DMS79 treated with DMSO at 0.1 percent for 48 hours (cell line): ENCODE data around the gene LCLAT1.
A peak's percentile ranks its signal among the peaks of the same experiment; 100 is the strongest.

ENCODE experiments used
- DNase-seq: peaks from one replicate; lab custom pipeline; 2025; lab: John Stamatoyannopoulos, UW

LCLAT1 gene

DNA sequence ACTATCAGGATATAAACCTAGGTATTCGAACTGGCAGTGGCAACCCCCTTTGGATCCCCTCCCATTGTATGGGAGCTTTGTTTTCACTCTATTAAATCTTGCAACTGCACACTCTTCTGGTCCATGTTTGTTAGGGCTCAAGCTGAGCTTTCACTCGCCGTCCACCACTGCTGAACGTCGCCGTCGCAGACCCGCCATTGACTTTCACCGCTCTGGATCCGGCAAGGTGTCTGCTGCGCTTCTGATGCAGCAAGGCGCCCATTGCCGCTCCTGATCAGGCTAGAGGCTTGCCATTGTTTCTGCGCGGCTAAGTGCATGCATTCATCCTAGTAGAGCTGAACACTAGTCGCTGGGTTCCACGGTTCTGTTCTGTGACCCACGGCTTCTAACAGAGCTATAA is 69.1 kb downstream of the LCLAT1 start:
- no peak for DNase-seq

GRCh38 chr2:30519796-30520195 is 72.8 kb downstream of the LCLAT1 start:
- no peak for DNase-seq

DNA sequence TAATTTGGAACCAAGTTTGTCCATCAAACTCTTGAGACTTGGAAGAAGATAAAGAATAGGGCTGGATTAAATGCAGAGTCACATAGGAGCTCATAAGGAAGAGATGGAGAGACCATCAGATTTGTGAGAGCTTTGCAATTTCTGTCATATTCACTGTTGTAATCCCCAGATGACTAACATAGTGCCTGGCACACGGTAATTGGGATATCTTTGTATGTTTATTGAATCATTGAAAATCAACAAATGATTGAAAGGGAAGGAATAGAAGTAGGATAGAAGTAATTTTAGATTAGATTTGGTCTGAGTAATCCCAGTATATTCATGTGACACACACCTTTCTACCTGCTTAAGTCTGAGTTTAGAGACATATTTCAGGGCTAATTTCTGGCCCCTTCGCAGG is 75.4 kb downstream of the LCLAT1 start:
- DNase-seq = no peak

GRCh38 chr2:30527411-30527810 is 80.4 kb downstream of the LCLAT1 start:
- DNase-seq = no peak

DNA sequence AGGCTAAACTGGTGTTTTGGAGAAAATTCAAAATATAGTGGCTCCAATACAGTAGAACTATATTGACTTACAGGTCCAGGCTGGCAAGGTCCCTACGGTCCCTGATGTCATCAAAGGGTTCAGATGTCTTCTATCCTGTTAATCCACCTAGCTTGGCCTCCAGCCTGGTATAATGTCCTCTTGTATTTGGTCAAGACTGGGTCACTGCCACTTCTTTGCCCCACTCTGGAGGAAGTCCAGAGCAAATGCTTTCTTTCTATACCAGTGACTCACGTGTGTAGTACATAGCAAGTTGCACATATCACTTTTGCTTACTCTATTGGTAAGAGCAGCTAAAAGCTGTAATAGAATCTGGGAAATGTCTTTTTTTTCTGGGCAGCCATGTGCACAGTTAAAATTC is 80.8 kb downstream of the LCLAT1 start:
- DNase-seq = no peak

GRCh38 chr2:30530346-30530745 is 83.3 kb downstream of the LCLAT1 start:
- DNase-seq = no peak

DNA sequence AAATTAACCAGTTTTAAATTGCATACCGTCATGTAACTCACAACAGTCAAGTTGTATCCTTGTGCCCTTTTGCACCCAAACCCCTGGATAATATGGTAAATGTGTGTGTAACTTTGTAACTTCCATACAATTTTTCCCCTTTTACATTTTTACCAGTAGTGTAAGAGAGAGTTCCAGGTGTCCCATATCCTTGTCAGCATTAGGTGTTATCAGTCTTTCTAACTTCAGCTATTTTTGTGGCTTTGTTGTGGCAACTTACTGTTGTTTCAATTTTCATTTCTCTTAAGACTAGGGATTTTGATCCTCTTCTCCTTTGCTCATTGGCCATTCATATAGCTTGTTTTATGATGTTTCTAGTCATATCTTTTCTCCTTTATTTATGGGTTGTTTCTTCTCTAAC is 94.6 kb downstream of the LCLAT1 start:
- DNase-seq = no peak

DNA sequence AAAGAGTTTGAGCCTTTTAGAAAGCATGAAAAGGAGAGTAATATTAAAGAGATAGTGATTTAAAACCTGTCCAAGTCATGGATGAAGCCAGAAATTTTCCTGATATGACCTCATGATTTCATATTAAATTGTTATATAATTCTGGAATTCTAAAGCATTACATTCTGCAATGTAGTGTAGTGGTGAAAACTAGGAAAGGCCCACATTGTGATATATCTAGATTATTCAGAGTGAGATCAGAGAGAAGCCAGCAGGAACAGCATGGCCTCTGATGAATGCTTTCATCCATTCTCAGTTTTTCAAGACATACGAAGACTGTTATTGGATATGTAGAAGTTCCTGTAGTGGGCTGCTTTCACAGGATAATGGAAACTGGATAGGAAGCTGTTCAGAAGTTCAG is 98.8 kb downstream of the LCLAT1 start:
- DNase-seq = peak; percentile 97

DNA sequence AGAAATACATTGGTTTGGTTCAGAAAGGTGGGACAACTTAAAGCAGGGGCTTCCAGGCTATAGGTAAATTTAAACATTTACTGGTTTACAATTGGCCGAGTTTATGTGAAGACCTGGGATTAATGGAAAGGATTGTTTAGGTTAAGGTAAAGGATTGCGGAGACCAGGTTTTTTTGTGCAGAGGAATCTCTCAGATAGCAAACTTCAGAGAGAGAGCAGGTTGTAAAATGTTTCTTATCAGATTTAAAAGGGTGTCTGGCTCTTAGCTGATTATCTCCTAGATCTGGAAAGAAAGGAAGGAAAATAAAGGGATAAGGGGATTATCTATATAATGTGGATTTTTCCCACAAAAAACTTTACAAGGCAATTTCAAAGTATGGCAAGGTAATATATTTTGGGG is 101.3 kb downstream of the LCLAT1 start:
- DNase-seq = no peak

- no peak for DNase-seq
These were observed 102.0 kb downstream of the LCLAT1 start for GRCh38 chr2:30549096-30549495.

DNA sequence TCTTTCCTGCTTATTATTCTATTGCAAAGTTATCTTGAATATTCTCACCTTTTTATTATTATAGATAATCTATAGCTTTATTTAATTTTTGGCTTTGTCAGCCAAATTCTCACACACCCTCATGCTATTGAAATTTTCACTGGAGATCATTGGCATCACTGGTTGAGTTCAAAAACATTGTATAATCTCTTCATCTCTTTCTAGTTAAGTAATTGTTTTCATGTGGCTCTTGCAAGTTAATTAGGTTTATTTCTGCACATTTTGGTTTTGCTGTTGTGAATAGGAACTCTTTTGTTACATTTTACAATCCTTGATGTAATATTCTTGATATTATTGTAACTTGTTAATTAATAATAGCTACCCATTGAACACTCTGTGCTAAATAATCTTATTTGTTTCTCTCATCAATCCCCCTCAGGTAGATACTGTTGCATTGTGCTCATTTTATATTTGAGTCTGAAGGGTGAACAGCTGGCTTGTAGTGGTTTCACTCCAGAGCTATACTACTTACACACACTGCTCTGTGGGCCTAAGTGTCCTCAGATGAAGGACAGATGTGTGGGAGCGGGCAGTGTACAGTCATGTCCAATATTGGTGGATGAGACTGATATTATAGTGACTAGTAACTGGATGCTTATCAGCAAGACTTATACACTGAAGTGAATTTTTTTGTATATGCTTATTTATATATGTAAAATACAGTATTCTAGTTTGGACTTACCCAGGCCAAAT is 112.7 kb downstream of the LCLAT1 start:
- DNase-seq = no peak

DNA sequence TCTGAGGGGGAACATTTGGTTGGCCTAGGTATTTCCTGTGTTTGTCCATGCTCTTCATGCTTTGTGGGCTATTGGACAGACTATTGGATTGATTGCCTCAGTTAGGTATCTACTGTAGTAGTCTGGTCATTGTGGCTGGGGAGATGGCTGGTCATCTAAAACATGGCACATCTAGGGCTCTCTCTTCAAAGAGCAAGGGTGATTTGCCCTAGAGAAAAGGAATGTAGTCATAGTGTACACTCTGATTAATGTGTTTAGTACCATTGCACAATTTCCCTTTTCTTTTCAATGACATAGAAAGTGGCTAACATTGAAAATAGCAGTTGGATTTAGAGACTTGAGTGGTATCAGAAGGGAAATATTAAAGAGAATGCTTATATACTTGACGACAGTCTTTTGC is 114.3 kb downstream of the LCLAT1 start:
- DNase-seq = no peak

DNA sequence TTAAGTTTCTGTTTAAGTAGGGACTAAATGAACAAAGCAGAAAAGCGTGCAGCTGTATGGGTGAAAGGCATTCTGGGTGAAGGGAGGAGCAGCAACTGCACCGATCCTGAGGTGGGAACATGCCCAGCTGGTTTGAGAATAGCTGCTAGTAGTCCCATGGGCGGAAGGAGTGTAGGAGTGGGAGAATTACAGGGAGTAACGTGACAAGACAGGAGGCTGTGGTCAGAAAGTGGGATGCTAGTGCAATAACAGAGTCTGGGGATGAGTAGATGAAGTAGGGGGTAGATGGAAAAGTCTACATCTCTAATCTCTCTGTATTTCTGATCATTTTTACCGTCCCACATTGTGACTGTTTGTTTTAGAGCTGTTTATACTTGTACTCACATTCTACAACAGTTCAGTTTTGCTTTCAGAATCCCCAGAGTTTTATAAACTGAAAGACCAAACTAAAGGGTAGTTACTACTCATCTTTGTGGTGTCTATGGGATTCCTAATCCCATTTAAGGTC is 118.9 kb downstream of the LCLAT1 start:
- DNase-seq = no peak

DNA sequence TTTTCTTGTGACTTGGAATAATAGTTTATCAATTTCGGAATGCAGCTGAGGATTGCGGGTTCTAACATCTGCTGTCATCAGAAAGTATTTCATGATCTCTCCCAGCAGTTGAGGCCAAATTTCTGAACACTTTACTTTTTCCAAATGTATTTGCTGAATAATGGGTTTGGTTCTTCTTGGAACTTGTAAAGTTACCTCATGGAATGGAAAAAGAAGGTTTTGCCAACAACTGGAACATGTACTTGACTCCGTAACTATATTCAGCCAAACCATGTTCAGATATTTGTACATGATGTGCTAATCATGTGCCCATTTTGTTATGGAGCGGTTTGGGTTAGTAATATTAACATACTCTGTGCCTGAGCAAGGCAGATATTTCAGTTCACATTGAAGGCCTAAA is 119.6 kb downstream of the LCLAT1 start:
- no peak for DNase-seq

DNA sequence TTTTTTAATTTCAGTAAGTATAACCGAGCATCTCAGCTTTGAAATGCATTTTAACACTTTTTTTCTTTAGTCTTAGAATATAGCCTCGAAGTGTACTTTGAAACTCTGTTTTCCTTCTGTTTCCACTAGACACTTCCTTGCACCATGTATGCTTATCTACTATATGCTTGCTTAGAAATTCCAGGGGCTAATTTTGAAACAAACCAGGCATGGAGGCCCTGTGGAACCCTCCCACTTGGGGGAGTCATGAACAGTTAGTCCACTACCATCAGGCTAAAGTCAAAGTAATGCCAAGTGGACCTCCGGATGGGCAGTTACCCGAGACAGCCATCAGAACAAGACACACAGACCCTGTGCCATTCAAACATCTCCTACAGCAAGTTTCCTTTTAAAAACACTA is 120.3 kb downstream of the LCLAT1 start:
- no peak for DNase-seq

GRCh38 chr2:30569946-30570345 is 122.9 kb downstream of the LCLAT1 start:
- no peak for DNase-seq

DNA sequence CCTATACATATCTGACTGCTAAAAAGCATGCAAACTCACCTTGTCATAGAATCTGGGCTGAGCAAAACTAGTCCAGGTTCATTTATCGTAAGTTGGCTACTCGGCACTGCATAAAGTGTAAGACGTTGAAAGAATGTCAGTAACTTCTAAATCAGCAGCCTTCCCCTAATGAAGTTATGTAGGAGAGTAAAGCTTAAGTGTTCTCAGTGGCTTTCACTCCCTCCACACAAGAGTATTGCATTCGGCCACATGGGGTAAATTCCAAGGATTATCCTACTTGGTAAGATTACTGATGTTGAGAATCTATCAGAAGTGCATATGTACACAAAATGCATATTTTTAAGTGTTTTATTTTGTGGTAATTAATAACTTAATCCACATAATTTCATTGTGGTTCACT is 130.1 kb downstream of the LCLAT1 start:
- no peak for DNase-seq

DNA sequence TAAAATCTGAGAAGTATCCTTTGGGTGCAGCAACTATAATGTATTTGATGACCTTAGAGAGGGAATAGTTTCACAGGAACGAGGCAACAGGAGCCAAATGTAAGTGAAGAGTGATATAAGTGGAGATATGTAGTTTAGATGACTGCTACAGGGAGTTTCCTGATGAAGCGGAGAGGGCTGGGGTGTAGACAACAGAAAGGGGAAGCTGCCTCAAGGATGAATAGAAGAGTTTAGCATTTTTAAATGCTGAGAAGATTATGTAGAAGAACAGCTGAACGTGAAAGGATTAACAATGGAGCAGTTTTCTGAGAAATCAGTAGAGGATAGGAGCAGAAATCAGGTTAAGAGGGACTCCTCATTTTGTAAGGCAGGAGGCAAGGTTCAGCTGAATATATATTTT is 133.3 kb downstream of the LCLAT1 start:
- no peak for DNase-seq

DNA sequence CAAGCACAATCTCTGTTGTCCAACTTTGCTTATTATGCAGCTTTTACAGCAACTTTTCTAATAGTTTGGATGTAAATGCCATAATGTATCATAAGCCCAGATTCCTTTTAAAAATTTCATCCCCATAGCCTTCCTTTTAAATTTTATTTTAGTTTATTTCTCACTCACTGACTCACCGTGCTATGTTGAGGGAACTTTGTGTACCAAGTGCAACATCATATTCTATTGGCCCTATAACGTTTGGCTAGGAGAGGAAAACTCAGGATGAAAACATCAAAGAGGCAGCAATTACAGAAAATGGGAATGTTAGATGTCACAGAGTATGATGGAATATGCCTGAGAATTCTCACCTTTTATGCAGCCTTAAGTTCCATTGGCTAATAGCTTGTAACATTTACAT is 135.5 kb downstream of the LCLAT1 start:
- no peak for DNase-seq

DNA sequence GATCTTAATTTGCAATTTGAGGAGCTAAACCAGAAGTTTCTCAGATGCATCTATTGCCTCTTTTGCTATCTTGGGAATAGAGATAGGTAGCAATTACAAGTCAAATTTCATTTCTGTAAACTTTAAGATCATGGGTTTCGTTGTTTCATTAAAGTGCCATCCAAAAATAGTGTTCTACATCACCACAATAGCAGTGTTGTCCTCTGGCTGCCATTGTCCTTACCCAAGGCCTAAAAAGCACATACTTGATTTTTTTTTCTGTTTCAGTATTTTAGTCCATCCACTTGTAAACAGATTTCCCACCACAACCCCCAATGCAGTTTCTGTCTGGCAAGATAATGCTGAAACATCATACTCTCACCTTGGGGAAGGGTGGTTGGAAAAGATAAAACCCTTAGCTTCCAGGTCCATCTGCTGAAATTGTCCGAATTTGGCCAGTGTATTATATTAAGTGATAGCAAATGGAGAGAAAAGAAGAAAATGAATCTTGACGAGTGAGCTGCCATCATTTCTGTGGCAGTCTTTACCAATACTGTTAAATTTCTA is 136.2 kb downstream of the LCLAT1 start:
- DNase-seq = no peak

DNA sequence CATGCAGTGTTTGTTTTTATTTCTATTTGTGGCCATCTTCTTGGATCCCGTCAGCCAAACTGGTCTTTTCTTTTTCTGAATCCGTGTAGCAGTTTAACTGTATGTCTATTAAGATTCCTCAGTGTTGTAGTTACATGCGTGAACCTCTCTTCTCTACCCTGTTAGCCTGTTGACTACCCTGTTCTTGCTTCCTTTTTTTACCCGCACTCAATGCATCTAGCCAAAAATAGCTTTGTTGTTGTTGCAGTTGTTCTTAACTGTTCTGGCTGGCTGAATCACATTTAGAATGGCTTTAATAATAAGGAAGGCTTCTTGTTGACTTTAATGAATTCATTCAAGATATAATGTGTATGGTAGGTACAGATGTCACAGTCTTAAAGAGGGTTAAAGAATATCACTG is 137.1 kb downstream of the LCLAT1 start:
- no peak for DNase-seq

DNA sequence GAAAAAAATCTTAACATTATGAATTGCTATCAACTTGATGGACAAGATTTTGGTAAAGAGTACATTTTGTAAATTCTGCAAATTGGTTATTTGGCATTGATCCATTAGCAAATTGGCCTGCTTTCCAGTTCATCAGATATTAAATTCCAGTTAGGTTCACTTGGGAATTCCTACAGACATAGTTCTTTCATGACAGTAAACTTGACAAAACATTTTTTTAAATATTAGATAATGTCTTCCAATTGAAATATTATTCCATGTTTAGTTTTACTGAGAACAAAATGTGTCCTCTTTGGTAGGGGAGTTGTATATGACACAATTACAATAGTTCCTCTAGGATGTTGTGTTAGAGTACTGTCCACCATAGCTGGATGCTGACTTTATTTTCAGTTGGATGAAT is 141.9 kb downstream of the LCLAT1 start:
- no peak for DNase-seq

- no peak for DNase-seq
These were observed 143.4 kb downstream of the LCLAT1 start for GRCh38 chr2:30590407-30590806.

DNA sequence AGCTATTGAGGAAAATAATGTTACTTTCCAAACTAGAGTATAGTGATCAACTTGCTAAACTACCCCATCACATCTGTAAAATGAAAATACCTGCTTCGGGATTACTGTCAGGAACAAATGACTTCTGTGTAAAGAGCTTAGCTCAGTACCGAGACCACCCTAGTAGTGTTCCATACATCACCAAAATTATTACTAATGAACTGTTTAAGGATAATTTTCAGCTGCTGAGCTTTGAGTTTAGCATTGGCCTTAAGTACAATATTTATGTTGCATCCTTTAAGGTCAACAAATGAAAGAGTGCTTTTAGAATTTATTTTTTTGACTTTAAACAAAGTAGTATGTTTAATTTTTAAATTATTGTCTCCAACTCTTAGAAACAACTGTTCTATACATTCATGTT is 144.1 kb downstream of the LCLAT1 start:
- no peak for DNase-seq
